ENCODE results near the gene PCA3. TPM values are rescaled to one million over a fixed set of nuclear protein-coding genes. Genes with fewer than 3 reads are reported as not detected.

The PCA3 gene
- total and polyA plus RNA-seq, 4 donors = 0.33 to 0.92 (median 0.58) TPM

DNA sequence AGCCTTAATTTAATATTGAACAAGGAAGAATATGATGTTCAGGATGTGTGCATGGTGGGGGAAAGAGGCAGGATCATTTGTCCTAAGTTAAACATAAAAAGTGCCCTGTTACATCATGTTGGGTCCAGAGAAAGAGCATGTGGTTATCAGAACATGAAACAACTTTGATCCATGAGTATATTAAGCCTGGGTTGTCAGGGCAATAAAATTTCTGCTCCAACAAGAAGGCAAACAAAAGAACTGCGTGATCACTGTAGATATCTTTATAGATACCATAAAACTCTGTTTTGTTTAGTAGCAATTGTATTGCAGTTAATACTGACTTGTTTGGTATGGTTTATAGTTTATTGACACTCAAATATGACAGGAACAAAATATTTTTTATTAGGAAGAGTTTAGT lies 35.2 kb downstream of the PCA3 start:
- H3K4me1 ChIP-seq (ENCODE audit: control insufficient read depth in 4 of 4, insufficient read depth in 4 of 4, low read length in 3 of 4) = no peaks in the 10 kb centered on the region
- no peak for TF ChIP-seq ZBTB33 (IDR thresholded peaks at IDR 0.05)
- TF ChIP-seq, protein P1, sequence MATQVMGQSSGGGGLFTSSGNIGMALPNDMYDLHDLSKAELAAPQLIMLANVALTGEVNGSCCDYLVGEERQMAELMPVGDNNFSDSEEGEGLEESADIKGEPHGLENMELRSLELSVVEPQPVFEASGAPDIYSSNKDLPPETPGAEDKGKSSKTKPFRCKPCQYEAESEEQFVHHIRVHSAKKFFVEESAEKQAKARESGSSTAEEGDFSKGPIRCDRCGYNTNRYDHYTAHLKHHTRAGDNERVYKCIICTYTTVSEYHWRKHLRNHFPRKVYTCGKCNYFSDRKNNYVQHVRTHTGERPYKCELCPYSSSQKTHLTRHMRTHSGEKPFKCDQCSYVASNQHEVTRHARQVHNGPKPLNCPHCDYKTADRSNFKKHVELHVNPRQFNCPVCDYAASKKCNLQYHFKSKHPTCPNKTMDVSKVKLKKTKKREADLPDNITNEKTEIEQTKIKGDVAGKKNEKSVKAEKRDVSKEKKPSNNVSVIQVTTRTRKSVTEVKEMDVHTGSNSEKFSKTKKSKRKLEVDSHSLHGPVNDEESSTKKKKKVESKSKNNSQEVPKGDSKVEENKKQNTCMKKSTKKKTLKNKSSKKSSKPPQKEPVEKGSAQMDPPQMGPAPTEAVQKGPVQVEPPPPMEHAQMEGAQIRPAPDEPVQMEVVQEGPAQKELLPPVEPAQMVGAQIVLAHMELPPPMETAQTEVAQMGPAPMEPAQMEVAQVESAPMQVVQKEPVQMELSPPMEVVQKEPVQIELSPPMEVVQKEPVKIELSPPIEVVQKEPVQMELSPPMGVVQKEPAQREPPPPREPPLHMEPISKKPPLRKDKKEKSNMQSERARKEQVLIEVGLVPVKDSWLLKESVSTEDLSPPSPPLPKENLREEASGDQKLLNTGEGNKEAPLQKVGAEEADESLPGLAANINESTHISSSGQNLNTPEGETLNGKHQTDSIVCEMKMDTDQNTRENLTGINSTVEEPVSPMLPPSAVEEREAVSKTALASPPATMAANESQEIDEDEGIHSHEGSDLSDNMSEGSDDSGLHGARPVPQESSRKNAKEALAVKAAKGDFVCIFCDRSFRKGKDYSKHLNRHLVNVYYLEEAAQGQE (IDR thresholded peaks at IDR 0.05) = no peak
- TF ChIP-seq NR2F2 (IDR thresholded peaks at IDR 0.05) = no peak
- no peak for TF ChIP-seq RAD21 (IDR thresholded peaks at IDR 0.05)
- TF ChIP-seq, protein P2, sequence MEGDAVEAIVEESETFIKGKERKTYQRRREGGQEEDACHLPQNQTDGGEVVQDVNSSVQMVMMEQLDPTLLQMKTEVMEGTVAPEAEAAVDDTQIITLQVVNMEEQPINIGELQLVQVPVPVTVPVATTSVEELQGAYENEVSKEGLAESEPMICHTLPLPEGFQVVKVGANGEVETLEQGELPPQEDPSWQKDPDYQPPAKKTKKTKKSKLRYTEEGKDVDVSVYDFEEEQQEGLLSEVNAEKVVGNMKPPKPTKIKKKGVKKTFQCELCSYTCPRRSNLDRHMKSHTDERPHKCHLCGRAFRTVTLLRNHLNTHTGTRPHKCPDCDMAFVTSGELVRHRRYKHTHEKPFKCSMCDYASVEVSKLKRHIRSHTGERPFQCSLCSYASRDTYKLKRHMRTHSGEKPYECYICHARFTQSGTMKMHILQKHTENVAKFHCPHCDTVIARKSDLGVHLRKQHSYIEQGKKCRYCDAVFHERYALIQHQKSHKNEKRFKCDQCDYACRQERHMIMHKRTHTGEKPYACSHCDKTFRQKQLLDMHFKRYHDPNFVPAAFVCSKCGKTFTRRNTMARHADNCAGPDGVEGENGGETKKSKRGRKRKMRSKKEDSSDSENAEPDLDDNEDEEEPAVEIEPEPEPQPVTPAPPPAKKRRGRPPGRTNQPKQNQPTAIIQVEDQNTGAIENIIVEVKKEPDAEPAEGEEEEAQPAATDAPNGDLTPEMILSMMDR (IDR thresholded peaks at IDR 0.05; ENCODE audit: low read depth, low read length, missing input control) = no peak
- no peaks in the 10 kb centered on the region for H3K36me3 ChIP-seq (ENCODE audit: control insufficient read depth in 4 of 4, insufficient read depth in 3 of 4, low read depth in 1 of 4, low read length in 3 of 4)
- 80% methylated on average over 1 of the region's 1 CpG for WGBS
- no peaks in the 10 kb centered on the region for H3K9me3 ChIP-seq (ENCODE audit: control insufficient read depth in 4 of 4, low read length in 3 of 4)
- DNase-seq (ENCODE audit: low spot score) = no peak
- H3K27me3 ChIP-seq (ENCODE audit: control insufficient read depth in 4 of 4, insufficient read depth in 4 of 4, low read length in 3 of 4) = no peaks in the 10 kb centered on the region
- H3K27ac ChIP-seq (ENCODE audit: low read depth in 1 of 2, low read length in 2 of 2) = no peak overlapping the region
- H3K4me3 ChIP-seq (ENCODE audit: low read depth in 1 of 3, low read length in 3 of 3) = no peak overlapping the region
- H3K9ac ChIP-seq (ENCODE audit: low read depth in 1 of 2, low read length in 2 of 2) = no peak overlapping the region

- H3K4me1 ChIP-seq (ENCODE audit: control insufficient read depth in 4 of 4, insufficient read depth in 4 of 4, low read length in 3 of 4) = no peaks in the 10 kb centered on the region
- DNase-seq (ENCODE audit: low spot score) = no peak
- TF ChIP-seq JUND (IDR thresholded peaks at IDR 0.05) = no peak
These were observed 36.7 kb downstream of the PCA3 start for GRCh38 chr9:76800901-76801300.

DNA sequence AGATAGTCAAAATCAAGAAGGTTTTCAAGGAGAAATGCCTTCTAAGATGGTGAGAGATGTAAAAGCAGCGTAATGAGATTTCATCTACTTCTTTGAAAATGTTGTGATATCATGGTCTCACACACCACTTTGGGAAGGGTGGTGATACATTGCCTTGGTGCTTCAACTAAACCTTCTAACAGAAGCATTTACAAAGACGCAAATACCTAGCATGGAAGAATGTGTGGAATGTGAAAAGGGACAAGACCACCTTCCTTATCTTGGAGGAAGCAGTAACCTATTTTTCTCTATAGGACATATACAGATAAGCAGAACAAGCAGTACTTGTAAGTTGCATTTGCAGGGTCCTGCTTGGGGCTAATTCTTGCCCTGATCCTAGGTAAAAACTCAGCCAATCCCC lies 38.8 kb downstream of the PCA3 start:
- no peak for DNase-seq (ENCODE audit: low spot score)
- H3K4me1 ChIP-seq (ENCODE audit: control insufficient read depth in 4 of 4, insufficient read depth in 4 of 4, low read length in 3 of 4) = no peaks in the 10 kb centered on the region
- H3K4me3 ChIP-seq (ENCODE audit: low read depth in 1 of 3, low read length in 3 of 3) = no peak overlapping the region
- H3K27me3 ChIP-seq (ENCODE audit: control insufficient read depth in 4 of 4, insufficient read depth in 4 of 4, low read length in 3 of 4) = no peaks in the 10 kb centered on the region
- WGBS = 39% methylated on average over 2 of the region's 2 CpGs
- H3K9ac ChIP-seq (ENCODE audit: low read depth in 1 of 2, low read length in 2 of 2) = no peak overlapping the region
- no peak overlapping the region for H3K27ac ChIP-seq (ENCODE audit: low read depth in 1 of 2, low read length in 2 of 2)
- TF ChIP-seq ZBTB33 (IDR thresholded peaks at IDR 0.05) = no peak
- no peak for TF ChIP-seq TAF1 (conservative IDR thresholded peaks at IDR 0.05)
- no peak for TF ChIP-seq NR2F2 (IDR thresholded peaks at IDR 0.05)
- no peak for TF ChIP-seq HNF4G (IDR thresholded peaks at IDR 0.05)
- no peaks in the 10 kb centered on the region for H3K9me3 ChIP-seq (ENCODE audit: control insufficient read depth in 4 of 4, low read length in 3 of 4)
- H3K36me3 ChIP-seq (ENCODE audit: control insufficient read depth in 4 of 4, insufficient read depth in 3 of 4, low read depth in 1 of 4, low read length in 3 of 4) = no peaks in the 10 kb centered on the region

More at GRCh38 chr9:76800901-76801300, 36.7 kb downstream of the PCA3 start:
- H3K27me3 ChIP-seq (ENCODE audit: control insufficient read depth in 4 of 4, insufficient read depth in 4 of 4, low read length in 3 of 4) = no peaks in the 10 kb centered on the region
- H3K27ac ChIP-seq (ENCODE audit: low read depth in 1 of 2, low read length in 2 of 2) = no peak overlapping the region
- H3K36me3 ChIP-seq (ENCODE audit: control insufficient read depth in 4 of 4, insufficient read depth in 3 of 4, low read depth in 1 of 4, low read length in 3 of 4) = no peaks in the 10 kb centered on the region
- WGBS = 65% methylated on average over 1 of the region's 1 CpG
- H3K4me3 ChIP-seq (ENCODE audit: low read depth in 1 of 3, low read length in 3 of 3) = no peak overlapping the region
- no peaks in the 10 kb centered on the region for H3K9me3 ChIP-seq (ENCODE audit: control insufficient read depth in 4 of 4, low read length in 3 of 4)
- no peak overlapping the region for H3K9ac ChIP-seq (ENCODE audit: low read depth in 1 of 2, low read length in 2 of 2)

All from liver (tissue), 9 donors.